A549 (cell line): Measurements from ENCODE around the gene EFNA5.

Source experiments
- CTCF ChIP-seq: fragments of >200 bp; sonication (Bioruptor Twin); formaldehyde crosslinking; IDR thresholded peaks from 3 replicates; pipeline ENCODE4 v1.5.1; 2016
- EP300 ChIP-seq, 2 experiments: fragments of >200 bp; sonication (Bioruptor Twin); formaldehyde crosslinking; IDR thresholded peaks; 2 replicates in 1 of 2; 3 replicates in 1 of 2; pipeline ENCODE4 v1.6.1; 2016 to 2017
- FOSB ChIP-seq: fragments of 250-450 bp; sonication (Bioruptor Pico); IDR thresholded peaks from 2 replicates; pipeline ENCODE4 v1.5.0; 2020; ENCODE audit warnings: mild to moderate bottlenecking, moderate library complexity
- HDAC2 ChIP-seq: fragments of 200-600 bp; sonication (generic); IDR thresholded peaks from 2 replicates; pipeline ENCODE4 v1.6.1; 2016
- MAX ChIP-seq: IDR thresholded peaks from 2 replicates; pipeline ENCODE4 v1.6.1; 2012
- MAZ ChIP-seq: fragments of 150-350 bp; IDR thresholded peaks from 2 replicates; pipeline ENCODE4 v1.6.1; 2014; ENCODE audit warnings: antibody characterized with exemption, low read depth, low read length, borderline replicate concordance
- POLR2A ChIP-seq: IDR thresholded peaks from 2 replicates; pipeline ENCODE4 v1.6.1; 2012; ENCODE audit warnings: mild to moderate bottlenecking, low read length
- RCOR1 ChIP-seq: fragments of 150-350 bp; IDR thresholded peaks from 2 replicates; pipeline ENCODE4 v1.6.1; 2014; ENCODE audit warnings: antibody characterized with exemption, low read length, low read depth
- RNF2 ChIP-seq: fragments of 200-600 bp; sonication (generic); IDR thresholded peaks from 2 replicates; pipeline ENCODE4 v1.6.1; 2016; ENCODE audit warnings: low read depth, mild to moderate bottlenecking, antibody characterized with exemption, moderate library complexity, borderline replicate concordance
- SMC3 ChIP-seq: fragments of >200 bp; sonication (Bioruptor Twin); formaldehyde crosslinking; IDR thresholded peaks from 3 replicates; pipeline ENCODE4 v1.6.1; 2018; ENCODE audit warnings: inconsistent platforms

- TF ChIP-seq FOSB: no peak
- no peak for TF ChIP-seq EP300 (IDR thresholded peaks at IDR 0.05)
- no peak for TF ChIP-seq RCOR1
- no peak for TF ChIP-seq SMC3
- TF ChIP-seq RNF2: no peak
- TF ChIP-seq MAZ: no peak
- no peak for TF ChIP-seq POLR2A
- TF ChIP-seq MAX: no peak
- no peak for TF ChIP-seq HDAC2
- TF ChIP-seq CTCF: no peak
Observed at GRCh38 chr5:107572715-107573368, 97.9 kb downstream of the EFNA5 start.
